Activated CD4-positive, alpha-beta T cell treated with anti-CD3 and anti-CD28 coated beads, Interleukin-2, amount 10 ng/mL, durations not matched to agents 24 days and 14 days (primary cell): ENCODE results near the gene N4BP2. TPM values are rescaled to one million over a fixed set of nuclear protein-coding genes. Genes with fewer than 3 reads are reported as not detected.
A peak's percentile ranks its signal among the peaks of the same experiment; 100 is the strongest.
"Not testable (repeated sequence)": the region's sequence is repeated elsewhere in the genome, so short reads cannot be mapped to it uniquely, and the experiment has no call there.

ENCODE experiments used
- DNase-seq: peaks from one replicate; pipeline ENCODE4 v3.0.0; 2022
- H3K27ac Mint-ChIP-seq: one replicate; pipeline ENCODE4 v1.8.0; 2022; ENCODE audit warnings: mild to moderate bottlenecking, mixed read lengths
- H3K27me3 Mint-ChIP-seq: one replicate; pipeline ENCODE4 v1.8.0; 2022; ENCODE audit warnings: mixed read lengths
- H3K36me3 Mint-ChIP-seq: one replicate; pipeline ENCODE4 v1.8.0; 2022; ENCODE audit warnings: low read depth, mild to moderate bottlenecking, mixed read lengths
- H3K4me1 Mint-ChIP-seq: one replicate; pipeline ENCODE4 v1.8.0; 2021; ENCODE audit warnings: mixed read lengths
- H3K4me3 Mint-ChIP-seq: one replicate; pipeline ENCODE4 v1.8.0; 2022; ENCODE audit warnings: mild to moderate bottlenecking, moderate library complexity, mixed read lengths
- H3K9me3 Mint-ChIP-seq: one replicate; pipeline ENCODE4 v1.8.0; 2021; ENCODE audit warnings: mixed read lengths
- intact Hi-C: fragments of 100-400 bp; cut with micrococcal nuclease; formaldehyde crosslinking; loops from one replicate; pipeline ENCODE4 v1.15.1; 2023
- total RNA-seq: library from RNA; stranded (reverse); gene quantifications from 2 replicates; pipeline ENCODE4 v1.2.3, GENCODE V29; 2022

Gene N4BP2
- 24.5 and 24.7 TPM in 2 replicates for total RNA-seq

- Mint-ChIP-seq H3K36me3 (peaks cover 7% of the 10 kb centered on the region), H3K4me1 (peaks cover 30% of the 10 kb centered on the region), H3K27me3 (peaks cover 3% of the 10 kb centered on the region), H3K27ac (peak within 1 kb of the TSS; percentile 99), H3K9me3 (no peaks in the 10 kb centered on the region), H3K4me3 (peak within 1 kb of the TSS; percentile 91)
- peak; percentile 92 for DNase-seq
- intact Hi-C loops = loop anchor here (1.0 to 10.0 kb wide), 9 partner anchors 65 to 705 kb away; partner anchors contain the start of genes PDS5A, SMIM14 and UGDH
Measured at GRCh38 chr4:40056716-40057585, at the start of gene N4BP2. N4BP2 (plus strand) TSS chr4:40056850; CDS start chr4:40097341, 40,491 bp downstream.

- Mint-ChIP-seq H3K27ac (no peak overlapping the region), H3K9me3 (no peaks in the 10 kb centered on the region), H3K4me1 (no peaks in the 10 kb centered on the region), H3K27me3 (peaks cover 2% of the 10 kb centered on the region), H3K36me3 (no peaks in the 10 kb centered on the region), H3K4me3 (no peak overlapping the region)
- intact Hi-C loops = no loop called here
- no peak for DNase-seq
Measured at GRCh38 chr4:40016007-40016406, 40.6 kb upstream of the N4BP2 start.

DNA sequence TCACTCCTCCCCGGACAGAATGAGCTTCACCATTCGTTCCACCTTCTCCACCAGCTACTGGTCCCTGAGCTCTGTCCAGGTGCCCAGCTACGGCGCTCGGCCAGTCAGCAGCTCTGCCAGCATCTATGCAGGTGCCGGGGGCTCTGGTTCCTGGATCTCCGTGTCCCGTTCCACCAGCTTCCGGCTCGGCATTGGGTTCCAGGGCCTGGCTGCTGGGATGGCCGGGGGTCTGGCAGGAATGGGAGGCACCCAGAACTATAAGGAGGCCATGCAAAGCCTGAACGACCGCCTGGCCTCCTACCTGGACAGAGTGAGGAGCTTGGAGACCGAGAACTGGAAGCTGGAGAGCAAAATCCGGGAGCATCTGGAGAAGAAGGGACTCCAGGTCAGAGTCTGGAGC is 36.4 kb upstream of the N4BP2 start:
- Mint-ChIP-seq H3K9me3 (no peaks in the 10 kb centered on the region), H3K27ac (no peak overlapping the region), H3K4me1 (no peaks in the 10 kb centered on the region), H3K27me3 (peaks cover 2% of the 10 kb centered on the region), H3K4me3 (no peak overlapping the region), H3K36me3 (no peaks in the 10 kb centered on the region)
- no peak for DNase-seq
- intact Hi-C loops = no loop called here

GRCh38 chr4:40021116-40021515 is 35.5 kb upstream of the N4BP2 start:
- H3K36me3 Mint-ChIP-seq, H3K9me3 Mint-ChIP-seq, H3K4me3 Mint-ChIP-seq, H3K4me1 Mint-ChIP-seq, DNase-seq, intact Hi-C loops, H3K27me3 Mint-ChIP-seq, H3K27ac Mint-ChIP-seq: not testable (repeated sequence)

GRCh38 chr4:40024049-40024448 is 32.6 kb upstream of the N4BP2 start:
- H3K4me3 Mint-ChIP-seq, DNase-seq, H3K27ac Mint-ChIP-seq, intact Hi-C loops, H3K27me3 Mint-ChIP-seq, H3K36me3 Mint-ChIP-seq, H3K9me3 Mint-ChIP-seq, H3K4me1 Mint-ChIP-seq: not testable (repeated sequence)

GRCh38 chr4:40032785-40033184 is 23.9 kb upstream of the N4BP2 start:
- H3K27me3 Mint-ChIP-seq = no peaks in the 10 kb centered on the region
- intact Hi-C loops = no loop called here
- H3K36me3 Mint-ChIP-seq = no peaks in the 10 kb centered on the region
- peaks cover 2% of the 10 kb centered on the region for H3K4me1 Mint-ChIP-seq
- H3K27ac Mint-ChIP-seq = no peak overlapping the region
- no peak overlapping the region for H3K4me3 Mint-ChIP-seq
- no peak for DNase-seq
- H3K9me3 Mint-ChIP-seq = no peaks in the 10 kb centered on the region

DNA sequence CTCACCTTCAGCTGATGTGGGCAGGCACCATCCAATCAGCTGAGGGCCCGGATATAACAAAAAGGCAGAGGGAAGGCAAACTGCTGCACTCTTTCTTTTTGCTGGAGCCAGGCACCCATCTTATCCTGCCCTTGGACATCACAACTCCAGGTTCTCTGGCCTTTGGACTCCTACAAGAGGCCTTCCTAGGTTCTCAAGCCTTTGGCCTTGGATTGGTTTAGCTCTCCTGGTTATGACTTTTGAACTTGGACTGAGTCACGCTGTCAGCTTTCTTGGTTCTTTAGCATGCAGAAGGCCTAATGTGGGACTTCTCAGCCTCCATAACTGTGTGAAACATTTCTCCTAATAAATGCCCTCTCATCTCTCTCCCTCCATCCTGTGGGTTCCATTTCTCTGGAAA is 23.0 kb upstream of the N4BP2 start:
- Mint-ChIP-seq H3K4me1 (peaks cover 2% of the 10 kb centered on the region), H3K27ac (no peak overlapping the region), H3K36me3 (no peaks in the 10 kb centered on the region), H3K4me3 (no peak overlapping the region), H3K9me3 (no peaks in the 10 kb centered on the region), H3K27me3 (no peaks in the 10 kb centered on the region)
- no peak for DNase-seq
- intact Hi-C loops = no loop called here

GRCh38 chr4:40038977-40039376 is 17.7 kb upstream of the N4BP2 start:
- Mint-ChIP-seq H3K27ac (no peak overlapping the region), H3K36me3 (no peaks in the 10 kb centered on the region), H3K9me3 (no peaks in the 10 kb centered on the region), H3K4me1 (peaks cover under 1% of the 10 kb centered on the region), H3K27me3 (no peaks in the 10 kb centered on the region), H3K4me3 (no peak overlapping the region)
- no peak for DNase-seq
- intact Hi-C loops = no loop called here

GRCh38 chr4:40040908-40041307 is 15.7 kb upstream of the N4BP2 start:
- H3K9me3 Mint-ChIP-seq = no peaks in the 10 kb centered on the region
- no peak overlapping the region for H3K4me3 Mint-ChIP-seq
- DNase-seq = no peak
- H3K27ac Mint-ChIP-seq = no peak overlapping the region
- no peaks in the 10 kb centered on the region for H3K36me3 Mint-ChIP-seq
- intact Hi-C loops = no loop called here
- H3K4me1 Mint-ChIP-seq = no peaks in the 10 kb centered on the region
- H3K27me3 Mint-ChIP-seq = no peaks in the 10 kb centered on the region

- no peak overlapping the region for H3K4me3 Mint-ChIP-seq
- H3K4me1 Mint-ChIP-seq = peaks cover 10% of the 10 kb centered on the region
- no peak overlapping the region for H3K27ac Mint-ChIP-seq
- intact Hi-C loops = no loop called here
- DNase-seq = no peak
- H3K36me3 Mint-ChIP-seq = no peaks in the 10 kb centered on the region
- H3K9me3 Mint-ChIP-seq = no peaks in the 10 kb centered on the region
- no peaks in the 10 kb centered on the region for H3K27me3 Mint-ChIP-seq
Measured at GRCh38 chr4:40043786-40044185, 12.9 kb upstream of the N4BP2 start.

DNA sequence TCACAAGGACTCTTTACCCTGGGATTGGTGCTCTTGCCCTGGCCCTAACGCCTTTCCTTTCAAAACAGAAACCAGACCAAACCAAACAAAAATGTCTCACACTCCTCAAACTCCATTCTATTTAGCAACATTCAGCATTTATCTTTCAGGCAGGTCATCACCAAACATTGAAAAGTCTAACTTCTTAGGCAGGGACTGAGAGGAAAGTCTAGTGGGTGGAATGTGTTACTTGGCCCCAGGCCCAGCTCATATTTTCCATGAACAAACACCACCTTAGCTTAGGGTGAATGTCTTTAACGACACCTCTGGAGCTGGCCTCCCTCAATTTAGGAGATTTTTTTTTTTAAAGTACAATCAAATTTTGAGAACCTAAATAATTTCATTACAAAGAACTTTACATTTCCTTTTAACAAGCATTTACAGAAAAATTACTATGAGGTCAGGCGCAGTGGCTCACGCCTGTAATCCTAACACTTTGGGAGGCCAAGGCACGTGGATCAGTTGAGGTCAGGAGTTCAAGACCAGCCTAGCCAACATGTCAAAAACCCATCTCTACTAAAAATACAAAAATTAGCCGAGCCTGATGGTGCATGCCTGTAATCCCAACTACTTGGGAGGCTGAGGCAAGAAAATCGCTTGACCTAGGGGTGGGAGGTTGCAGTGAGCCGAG is 10.2 kb upstream of the N4BP2 start:
- H3K27me3 Mint-ChIP-seq = no peaks in the 10 kb centered on the region
- H3K4me3 Mint-ChIP-seq = peak overlapping the region; percentile 16
- intact Hi-C loops = loop anchor here (1.0 kb wide), 1 partner anchor 9 kb away; no protein-coding TSS in a partner anchor
- DNase-seq = peak; percentile 64
- H3K4me1 Mint-ChIP-seq = peaks cover 10% of the 10 kb centered on the region
- peak overlapping the region; percentile 89 for H3K27ac Mint-ChIP-seq
- no peaks in the 10 kb centered on the region for H3K9me3 Mint-ChIP-seq
- H3K36me3 Mint-ChIP-seq = no peaks in the 10 kb centered on the region

- Mint-ChIP-seq H3K27me3 (peaks cover 3% of the 10 kb centered on the region), H3K27ac (peak overlapping the region; percentile 59), H3K4me1 (peaks cover 16% of the 10 kb centered on the region), H3K9me3 (no peaks in the 10 kb centered on the region), H3K4me3 (no peak overlapping the region), H3K36me3 (peaks cover 2% of the 10 kb centered on the region)
- intact Hi-C loops = loop anchor here (10.0 kb wide), 1 partner anchor 662 kb away; no protein-coding TSS in a partner anchor
- no peak for DNase-seq
Measured at GRCh38 chr4:40053161-40053560, 3.5 kb upstream of the N4BP2 start.

DNA sequence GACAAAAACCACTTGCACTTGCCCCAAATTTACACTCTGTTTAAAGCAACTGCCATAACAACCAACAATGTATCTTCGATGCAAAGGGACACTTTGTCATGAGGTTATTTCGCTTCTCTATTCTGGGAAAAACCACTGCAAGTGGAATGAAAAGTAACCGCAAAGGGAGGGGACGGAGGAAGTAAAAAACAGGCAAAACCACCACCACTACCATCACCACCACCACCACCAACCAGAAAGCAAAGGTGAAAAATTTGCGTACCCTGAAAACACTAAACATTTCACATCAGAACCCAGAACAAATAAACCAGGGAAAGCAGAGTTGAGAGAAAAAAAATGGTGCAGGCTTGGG is 1.2 kb upstream of the N4BP2 start:
- Mint-ChIP-seq H3K27ac (peak overlapping the region; percentile 99), H3K36me3 (peaks cover 4% of the 10 kb centered on the region), H3K27me3 (peaks cover 3% of the 10 kb centered on the region), H3K4me3 (peak overlapping the region; percentile 91), H3K9me3 (no peaks in the 10 kb centered on the region), H3K4me1 (peaks cover 30% of the 10 kb centered on the region)
- intact Hi-C loops = loop anchor here (1.0 to 10.0 kb wide), 11 partner anchors 9 to 703 kb away; partner anchors contain the start of genes LIAS, RPL9, SMIM14 and UGDH
- peak; percentile 92 for DNase-seq
